Measurements from ENCODE around the gene ANXA2R. TPM values are rescaled to one million over a fixed set of nuclear protein-coding genes. Genes with fewer than 3 reads are reported as not detected.

The ANXA2R gene
- total and polyA plus RNA-seq, 9 of the 15 experiments (the other 6 are each of a cell fraction or from before 2014, with no cell fraction given), result 2.1 to 4.8 (median 3.4) TPM

DNA sequence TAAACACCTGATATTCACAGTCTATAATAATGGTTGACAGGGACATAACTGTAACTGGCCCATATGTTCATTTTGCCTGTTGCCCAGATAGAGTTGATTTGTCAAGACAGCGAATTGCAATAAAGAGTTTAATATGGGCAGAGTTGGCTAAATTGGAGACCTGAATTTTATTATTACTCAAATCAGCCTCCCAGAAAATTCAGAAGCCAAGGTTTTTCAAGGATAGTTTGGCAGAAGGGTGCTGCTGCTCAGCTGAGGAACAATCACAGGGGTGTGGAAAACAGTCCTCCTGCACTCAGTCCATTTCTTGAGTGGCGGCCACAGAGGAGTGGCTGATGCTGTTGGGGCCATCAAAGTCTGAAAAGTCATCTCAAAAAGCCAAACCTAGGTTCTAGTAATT is 19.0 kb downstream of the ANXA2R start:
- Histone ChIP-seq H3K4me3 (no peak overlapping the region), H3K9ac (ENCODE audit: insufficient read depth in 1 of 2, low read depth in 2 of 2, low read length in 2 of 2) (no peak overlapping the region), H3K4me2 (ENCODE audit: insufficient read depth, low read length) (no peak overlapping the region), H3K36me3 (ENCODE audit: control insufficient read depth, insufficient read depth, low read length) (no peaks in the 10 kb centered on the region), H3K27ac (ENCODE audit: extremely low read depth, low read depth, low read length) (no peak overlapping the region), H3K79me2 (ENCODE audit: control insufficient read depth, insufficient read depth, low read length) (no peaks in the 10 kb centered on the region), H3K9me3 (replicated peaks; ENCODE audit: control insufficient read depth, insufficient read depth, low read depth, low read length) (peaks cover 12% of the 10 kb centered on the region), H3K27me3 (ENCODE audit: control insufficient read depth in 2 of 2, insufficient read depth in 2 of 2, low read length in 2 of 2) (no peaks in the 10 kb centered on the region), H4K20me1 (replicated peaks; ENCODE audit: control insufficient read depth, insufficient read depth, low read length) (no peaks in the 10 kb centered on the region), H3K4me1 (replicated peaks in 1 of 2; ENCODE audit: control insufficient read depth in 2 of 2, insufficient read depth in 2 of 2, low read length in 2 of 2) (peaks cover 0 to 5% of the 10 kb centered on the region in 2 experiments; a peak in 2 of 5 replicates), H2AFZ (ENCODE audit: low read depth, low read length) (no peak overlapping the region), H3K9me1 (ENCODE audit: control insufficient read depth, insufficient read depth, low read length) (no peaks in the 10 kb centered on the region)
- 92% methylated on average over 2 of the region's 2 CpGs for WGBS (ENCODE audit: insufficient coverage, low coverage, missing lambda C conversion rate)
- no TSS peak for BruUV-seq (replicated peaks)
- intact Hi-C loops (cut with micrococcal nuclease), result no loop called here
- in situ Hi-C loops (cut with MboI), result no loop called here
- CTCF ChIA-PET (ENCODE audit: low intra/inter-chr PET ratio), result no interaction called here
- no peak for DNase-seq (ENCODE audit: extremely low read depth in 1 of 4, low spot score in 3 of 4)
- FAIRE-seq, result no peak
- POLR2A ChIA-PET, result interaction anchor here (3.0 kb wide), 1 partner anchor 12 kb away, joined by 13 read pairs; no protein-coding TSS in a partner anchor
- ATAC-seq, result no peak
- TF ChIP-seq, protein P1, sequence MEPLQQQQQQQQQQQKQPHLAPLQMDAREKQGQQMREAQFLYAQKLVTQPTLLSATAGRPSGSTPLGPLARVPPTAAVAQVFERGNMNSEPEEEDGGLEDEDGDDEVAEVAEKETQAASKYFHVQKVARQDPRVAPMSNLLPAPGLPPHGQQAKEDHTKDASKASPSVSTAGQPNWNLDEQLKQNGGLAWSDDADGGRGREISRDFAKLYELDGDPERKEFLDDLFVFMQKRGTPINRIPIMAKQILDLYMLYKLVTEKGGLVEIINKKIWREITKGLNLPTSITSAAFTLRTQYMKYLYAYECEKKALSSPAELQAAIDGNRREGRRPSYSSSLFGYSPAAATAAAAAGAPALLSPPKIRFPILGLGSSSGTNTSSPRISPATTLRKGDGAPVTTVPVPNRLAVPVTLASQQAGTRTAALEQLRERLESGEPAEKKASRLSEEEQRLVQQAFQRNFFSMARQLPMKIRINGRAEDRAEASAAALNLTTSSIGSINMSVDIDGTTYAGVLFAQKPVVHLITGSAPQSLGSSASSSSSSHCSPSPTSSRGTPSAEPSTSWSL (CRISPR knock-in tag; IDR thresholded peaks at IDR 0.05; ENCODE audit: borderline replicate concordance), result no peak
- TF ChIP-seq, protein P2, sequence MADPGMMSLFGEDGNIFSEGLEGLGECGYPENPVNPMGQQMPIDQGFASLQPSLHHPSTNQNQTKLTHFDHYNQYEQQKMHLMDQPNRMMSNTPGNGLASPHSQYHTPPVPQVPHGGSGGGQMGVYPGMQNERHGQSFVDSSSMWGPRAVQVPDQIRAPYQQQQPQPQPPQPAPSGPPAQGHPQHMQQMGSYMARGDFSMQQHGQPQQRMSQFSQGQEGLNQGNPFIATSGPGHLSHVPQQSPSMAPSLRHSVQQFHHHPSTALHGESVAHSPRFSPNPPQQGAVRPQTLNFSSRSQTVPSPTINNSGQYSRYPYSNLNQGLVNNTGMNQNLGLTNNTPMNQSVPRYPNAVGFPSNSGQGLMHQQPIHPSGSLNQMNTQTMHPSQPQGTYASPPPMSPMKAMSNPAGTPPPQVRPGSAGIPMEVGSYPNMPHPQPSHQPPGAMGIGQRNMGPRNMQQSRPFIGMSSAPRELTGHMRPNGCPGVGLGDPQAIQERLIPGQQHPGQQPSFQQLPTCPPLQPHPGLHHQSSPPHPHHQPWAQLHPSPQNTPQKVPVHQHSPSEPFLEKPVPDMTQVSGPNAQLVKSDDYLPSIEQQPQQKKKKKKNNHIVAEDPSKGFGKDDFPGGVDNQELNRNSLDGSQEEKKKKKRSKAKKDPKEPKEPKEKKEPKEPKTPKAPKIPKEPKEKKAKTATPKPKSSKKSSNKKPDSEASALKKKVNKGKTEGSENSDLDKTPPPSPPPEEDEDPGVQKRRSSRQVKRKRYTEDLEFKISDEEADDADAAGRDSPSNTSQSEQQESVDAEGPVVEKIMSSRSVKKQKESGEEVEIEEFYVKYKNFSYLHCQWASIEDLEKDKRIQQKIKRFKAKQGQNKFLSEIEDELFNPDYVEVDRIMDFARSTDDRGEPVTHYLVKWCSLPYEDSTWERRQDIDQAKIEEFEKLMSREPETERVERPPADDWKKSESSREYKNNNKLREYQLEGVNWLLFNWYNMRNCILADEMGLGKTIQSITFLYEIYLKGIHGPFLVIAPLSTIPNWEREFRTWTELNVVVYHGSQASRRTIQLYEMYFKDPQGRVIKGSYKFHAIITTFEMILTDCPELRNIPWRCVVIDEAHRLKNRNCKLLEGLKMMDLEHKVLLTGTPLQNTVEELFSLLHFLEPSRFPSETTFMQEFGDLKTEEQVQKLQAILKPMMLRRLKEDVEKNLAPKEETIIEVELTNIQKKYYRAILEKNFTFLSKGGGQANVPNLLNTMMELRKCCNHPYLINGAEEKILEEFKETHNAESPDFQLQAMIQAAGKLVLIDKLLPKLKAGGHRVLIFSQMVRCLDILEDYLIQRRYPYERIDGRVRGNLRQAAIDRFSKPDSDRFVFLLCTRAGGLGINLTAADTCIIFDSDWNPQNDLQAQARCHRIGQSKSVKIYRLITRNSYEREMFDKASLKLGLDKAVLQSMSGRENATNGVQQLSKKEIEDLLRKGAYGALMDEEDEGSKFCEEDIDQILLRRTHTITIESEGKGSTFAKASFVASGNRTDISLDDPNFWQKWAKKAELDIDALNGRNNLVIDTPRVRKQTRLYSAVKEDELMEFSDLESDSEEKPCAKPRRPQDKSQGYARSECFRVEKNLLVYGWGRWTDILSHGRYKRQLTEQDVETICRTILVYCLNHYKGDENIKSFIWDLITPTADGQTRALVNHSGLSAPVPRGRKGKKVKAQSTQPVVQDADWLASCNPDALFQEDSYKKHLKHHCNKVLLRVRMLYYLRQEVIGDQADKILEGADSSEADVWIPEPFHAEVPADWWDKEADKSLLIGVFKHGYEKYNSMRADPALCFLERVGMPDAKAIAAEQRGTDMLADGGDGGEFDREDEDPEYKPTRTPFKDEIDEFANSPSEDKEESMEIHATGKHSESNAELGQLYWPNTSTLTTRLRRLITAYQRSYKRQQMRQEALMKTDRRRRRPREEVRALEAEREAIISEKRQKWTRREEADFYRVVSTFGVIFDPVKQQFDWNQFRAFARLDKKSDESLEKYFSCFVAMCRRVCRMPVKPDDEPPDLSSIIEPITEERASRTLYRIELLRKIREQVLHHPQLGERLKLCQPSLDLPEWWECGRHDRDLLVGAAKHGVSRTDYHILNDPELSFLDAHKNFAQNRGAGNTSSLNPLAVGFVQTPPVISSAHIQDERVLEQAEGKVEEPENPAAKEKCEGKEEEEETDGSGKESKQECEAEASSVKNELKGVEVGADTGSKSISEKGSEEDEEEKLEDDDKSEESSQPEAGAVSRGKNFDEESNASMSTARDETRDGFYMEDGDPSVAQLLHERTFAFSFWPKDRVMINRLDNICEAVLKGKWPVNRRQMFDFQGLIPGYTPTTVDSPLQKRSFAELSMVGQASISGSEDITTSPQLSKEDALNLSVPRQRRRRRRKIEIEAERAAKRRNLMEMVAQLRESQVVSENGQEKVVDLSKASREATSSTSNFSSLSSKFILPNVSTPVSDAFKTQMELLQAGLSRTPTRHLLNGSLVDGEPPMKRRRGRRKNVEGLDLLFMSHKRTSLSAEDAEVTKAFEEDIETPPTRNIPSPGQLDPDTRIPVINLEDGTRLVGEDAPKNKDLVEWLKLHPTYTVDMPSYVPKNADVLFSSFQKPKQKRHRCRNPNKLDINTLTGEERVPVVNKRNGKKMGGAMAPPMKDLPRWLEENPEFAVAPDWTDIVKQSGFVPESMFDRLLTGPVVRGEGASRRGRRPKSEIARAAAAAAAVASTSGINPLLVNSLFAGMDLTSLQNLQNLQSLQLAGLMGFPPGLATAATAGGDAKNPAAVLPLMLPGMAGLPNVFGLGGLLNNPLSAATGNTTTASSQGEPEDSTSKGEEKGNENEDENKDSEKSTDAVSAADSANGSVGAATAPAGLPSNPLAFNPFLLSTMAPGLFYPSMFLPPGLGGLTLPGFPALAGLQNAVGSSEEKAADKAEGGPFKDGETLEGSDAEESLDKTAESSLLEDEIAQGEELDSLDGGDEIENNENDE (IDR thresholded peaks at IDR 0.05; ENCODE audit: low read depth, low read length), result no peak
- TF ChIP-seq, protein P3, sequence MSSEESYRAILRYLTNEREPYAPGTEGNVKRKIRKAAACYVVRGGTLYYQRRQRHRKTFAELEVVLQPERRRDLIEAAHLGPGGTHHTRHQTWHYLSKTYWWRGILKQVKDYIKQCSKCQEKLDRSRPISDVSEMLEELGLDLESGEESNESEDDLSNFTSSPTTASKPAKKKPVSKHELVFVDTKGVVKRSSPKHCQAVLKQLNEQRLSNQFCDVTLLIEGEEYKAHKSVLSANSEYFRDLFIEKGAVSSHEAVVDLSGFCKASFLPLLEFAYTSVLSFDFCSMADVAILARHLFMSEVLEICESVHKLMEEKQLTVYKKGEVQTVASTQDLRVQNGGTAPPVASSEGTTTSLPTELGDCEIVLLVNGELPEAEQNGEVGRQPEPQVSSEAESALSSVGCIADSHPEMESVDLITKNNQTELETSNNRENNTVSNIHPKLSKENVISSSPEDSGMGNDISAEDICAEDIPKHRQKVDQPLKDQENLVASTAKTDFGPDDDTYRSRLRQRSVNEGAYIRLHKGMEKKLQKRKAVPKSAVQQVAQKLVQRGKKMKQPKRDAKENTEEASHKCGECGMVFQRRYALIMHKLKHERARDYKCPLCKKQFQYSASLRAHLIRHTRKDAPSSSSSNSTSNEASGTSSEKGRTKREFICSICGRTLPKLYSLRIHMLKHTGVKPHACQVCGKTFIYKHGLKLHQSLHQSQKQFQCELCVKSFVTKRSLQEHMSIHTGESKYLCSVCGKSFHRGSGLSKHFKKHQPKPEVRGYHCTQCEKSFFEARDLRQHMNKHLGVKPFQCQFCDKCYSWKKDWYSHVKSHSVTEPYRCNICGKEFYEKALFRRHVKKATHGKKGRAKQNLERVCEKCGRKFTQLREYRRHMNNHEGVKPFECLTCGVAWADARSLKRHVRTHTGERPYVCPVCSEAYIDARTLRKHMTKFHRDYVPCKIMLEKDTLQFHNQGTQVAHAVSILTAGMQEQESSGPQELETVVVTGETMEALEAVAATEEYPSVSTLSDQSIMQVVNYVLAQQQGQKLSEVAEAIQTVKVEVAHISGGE (CRISPR knock-in tag; IDR thresholded peaks at IDR 0.05), result no peak

All from K562 (cell line).